Loucy (cell line): Measurements from ENCODE around the gene ATG16L2.

Experiments used
- H2AFZ ChIP-seq: fragments of 200-600 bp; sonication (generic); 2 replicates; pipeline ENCODE4 v1.6.0; 2016; ENCODE audit warnings: antibody characterized with exemption, mild to moderate bottlenecking, low read length, moderate library complexity
- H3F3A ChIP-seq: fragments of 200-600 bp; 2 replicates; pipeline ENCODE4 v1.6.0; 2016; ENCODE audit warnings: antibody characterized with exemption, low read depth, mild to moderate bottlenecking
- H3K27me3 ChIP-seq: fragments of 200-600 bp; sonication (generic); 2 replicates; pipeline ENCODE4 v1.6.1; 2014; ENCODE audit warnings: low read length, mild to moderate bottlenecking; ENCODE audit not compliant: insufficient read depth, poor library complexity, severe bottlenecking
- H3K36me3 ChIP-seq: fragments of 200-600 bp; sonication (generic); 2 replicates; pipeline ENCODE4 v1.6.1; 2016; ENCODE audit warnings: low read length; ENCODE audit not compliant: insufficient read depth
- H3K4me1 ChIP-seq: fragments of 200-600 bp; sonication (generic); 2 replicates; pipeline ENCODE4 v1.5.1; 2014; ENCODE audit warnings: low read length, mild to moderate bottlenecking; ENCODE audit not compliant: insufficient read depth, poor library complexity, severe bottlenecking
- H3K4me2 ChIP-seq: fragments of 200-600 bp; sonication (generic); 2 replicates; pipeline ENCODE4 v1.6.0; 2014; ENCODE audit warnings: antibody characterized with exemption, low read length, low read depth, mild to moderate bottlenecking; ENCODE audit not compliant: poor library complexity, severe bottlenecking
- H3K4me3 ChIP-seq: fragments of 200-600 bp; sonication (generic); 2 replicates; pipeline ENCODE4 v1.5.1; 2014; ENCODE audit warnings: low read length, mild to moderate bottlenecking, mixed read lengths; ENCODE audit not compliant: poor library complexity, severe bottlenecking
- H3K79me2 ChIP-seq: fragments of 200-600 bp; sonication (generic); 2 replicates; pipeline ENCODE4 v1.6.1; 2014; ENCODE audit warnings: low read length; ENCODE audit not compliant: insufficient read depth
- H3K9ac ChIP-seq: fragments of 200-600 bp; sonication (generic); 2 replicates; pipeline ENCODE4 v1.6.0; 2014; ENCODE audit warnings: mild to moderate bottlenecking, low read depth, low read length, moderate library complexity; ENCODE audit not compliant: poor library complexity, severe bottlenecking
- H3K9me2 ChIP-seq: fragments of 200-600 bp; sonication (generic); replicated peaks from 2 replicates; pipeline ENCODE4 v1.6.1; 2016; ENCODE audit warnings: low read depth, low read length, mixed read lengths
- H3K9me3 ChIP-seq: fragments of 200-600 bp; sonication (generic); 2 replicates; pipeline ENCODE4 v1.6.1; 2014; ENCODE audit warnings: mild to moderate bottlenecking, antibody characterized with exemption, low read length, low read depth; ENCODE audit not compliant: insufficient read depth
- H4K20me1 ChIP-seq: fragments of 200-600 bp; sonication (generic); 2 replicates; pipeline ENCODE4 v1.6.0; 2014; ENCODE audit warnings: antibody characterized with exemption, low read length, mild to moderate bottlenecking; ENCODE audit not compliant: insufficient read depth, poor library complexity, severe bottlenecking
- CTCF ChIP-seq: fragments of 200-600 bp; sonication (generic); conservative IDR thresholded peaks from 2 replicates; pipeline ENCODE4 v1.5.1; 2014; ENCODE audit warnings: mild to moderate bottlenecking, antibody characterized with exemption, low read length
- EZH2phosphoT487 ChIP-seq: fragments of 200-600 bp; IDR thresholded peaks from 2 replicates; pipeline ENCODE4 v1.6.1; 2018; ENCODE audit warnings: antibody characterized with exemption, mild to moderate bottlenecking, moderate library complexity, borderline replicate concordance

Gene ATG16L2

DNA sequence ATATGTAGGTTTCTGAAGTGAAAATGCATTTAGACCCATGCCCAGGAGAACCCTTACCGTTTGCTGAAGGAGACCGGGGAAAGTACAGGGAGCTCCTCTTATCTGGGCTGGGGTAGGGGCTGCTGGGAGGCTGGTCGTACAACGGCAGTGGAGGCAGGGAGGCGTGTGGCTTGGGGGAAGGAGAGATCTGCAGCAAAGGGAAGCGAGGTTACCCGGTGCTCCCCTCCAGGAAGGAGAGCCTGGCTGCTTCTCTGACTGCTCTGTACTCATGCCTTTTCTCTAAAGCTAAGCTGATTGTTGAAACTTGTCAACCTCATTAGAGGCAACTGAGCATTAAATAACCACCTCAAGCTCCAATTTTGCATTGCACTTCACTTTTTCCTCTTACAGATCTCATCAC is 27.2 kb downstream of the ATG16L2 start:
- Histone ChIP-seq H3K9ac (no peak overlapping the region), H2AFZ (no peak overlapping the region), H3K36me3 (peaks cover 97% of the 10 kb centered on the region), H3K4me1 (no peaks in the 10 kb centered on the region), H3K9me3 (no peaks in the 10 kb centered on the region), H3K79me2 (no peaks in the 10 kb centered on the region), H3K9me2 (no peaks in the 10 kb centered on the region), H3K4me2 (no peak overlapping the region), H3F3A (no peaks in the 10 kb centered on the region), H3K27me3 (no peaks in the 10 kb centered on the region), H4K20me1 (no peaks in the 10 kb centered on the region), H3K4me3 (no peak overlapping the region)
- no peak for TF ChIP-seq CTCF
- TF ChIP-seq EZH2phosphoT487, result no peak

GRCh38 chr11:72842126-72842525 is 27.9 kb downstream of the ATG16L2 start:
- Histone ChIP-seq H3K4me2 (no peak overlapping the region), H3K9me2 (no peaks in the 10 kb centered on the region), H3K9me3 (no peaks in the 10 kb centered on the region), H3K4me1 (no peaks in the 10 kb centered on the region), H3K4me3 (no peak overlapping the region), H4K20me1 (no peaks in the 10 kb centered on the region), H3F3A (no peaks in the 10 kb centered on the region), H3K27me3 (no peaks in the 10 kb centered on the region), H3K79me2 (no peaks in the 10 kb centered on the region), H3K9ac (no peak overlapping the region), H3K36me3 (peaks cover 97% of the 10 kb centered on the region), H2AFZ (no peak overlapping the region)
- TF ChIP-seq CTCF (no peak), EZH2phosphoT487 (no peak)

- no peak overlapping the region for H3K9ac ChIP-seq
- TF ChIP-seq CTCF (no peak), EZH2phosphoT487 (no peak)
- H3K36me3 ChIP-seq, result peaks cover 95% of the 10 kb centered on the region
- no peaks in the 10 kb centered on the region for H3K27me3 ChIP-seq
- no peaks in the 10 kb centered on the region for H3K9me3 ChIP-seq
- H2AFZ ChIP-seq, result no peak overlapping the region
- H3F3A ChIP-seq, result no peaks in the 10 kb centered on the region
- no peak overlapping the region for H3K4me2 ChIP-seq
- H3K79me2 ChIP-seq, result no peaks in the 10 kb centered on the region
- no peaks in the 10 kb centered on the region for H3K9me2 ChIP-seq
- no peak overlapping the region for H3K4me3 ChIP-seq
- no peaks in the 10 kb centered on the region for H3K4me1 ChIP-seq
- H4K20me1 ChIP-seq, result no peaks in the 10 kb centered on the region
Observed at GRCh38 chr11:72842653-72843330, 28.6 kb downstream of the ATG16L2 start.
